Body of pancreas (tissue), 4 donors: Measurements from ENCODE around the gene INHA. TPM values are rescaled to one million over a fixed set of nuclear protein-coding genes. Genes with fewer than 3 reads are reported as not detected.

ENCODE experiments used
- ATAC-seq: fragments of 150-250 bp; one replicate; pipeline ENCODE4 v1.9.1; 2016
- DNase-seq, 4 donors: peaks; one replicate each; pipeline ENCODE4 v3.0.0-alpha.2; 2019
- H3K27ac ChIP-seq, 4 donors: fragments of 200-600 bp; sonication (generic); 1 replicate in 3 of 4; 2 replicates in 1 of 4; pipeline versions ENCODE4 v1.5.1 to v1.6.1; 2016 to 2019; ENCODE audit warnings: mild to moderate bottlenecking in 1 of 4, mixed read lengths in 1 of 4, moderate library complexity in 1 of 4
- H3K27me3 ChIP-seq, 2 donors: fragments of 200-600 bp; sonication (generic); one replicate each; pipeline ENCODE4 v1.6.0; 2016; ENCODE audit warnings: mild to moderate bottlenecking in 1 of 2
- H3K36me3 ChIP-seq, 2 donors: fragments of 200-600 bp; sonication (generic); replicated peaks in 1 of 2; 2 replicates each; pipeline ENCODE4 v1.5.1; 2016; ENCODE audit warnings: low read depth in 2 of 2; ENCODE audit not compliant: insufficient read depth in 1 of 2
- H3K4me1 ChIP-seq: fragments of 200-600 bp; sonication (generic); one replicate; pipeline ENCODE4 v1.6.0; 2016
- H3K4me3 ChIP-seq, 2 donors: fragments of 200-600 bp; sonication (generic); 1 replicate in 1 of 2; 2 replicates in 1 of 2; pipeline ENCODE4 v1.5.1; 2016 to 2019
- H3K9me3 ChIP-seq, 3 donors: fragments of 200-600 bp; sonication (generic); 1 replicate in 2 of 3; 2 replicates in 1 of 3; pipeline ENCODE4 v1.5.1; 2016
- POLR2A ChIP-seq, 3 donors: fragments of 450-650 bp; IDR thresholded peaks; one replicate each; pipeline ENCODE4 v1.6.1; 2016; ENCODE audit warnings: antibody characterized with exemption in 3 of 3, mild to moderate bottlenecking in 2 of 3
- WGBS, 2 donors: methylation state at CpG; one replicate each; pipeline ENCODE4 v1.1.5; 2017; 5-methylcytosine and 5-hydroxymethylcytosine counted together
- intact Hi-C: fragments of 100-400 bp; cut with DNase I; formaldehyde crosslinking; loops from one replicate; pipeline ENCODE4 v1.15.1; 2023
- total RNA-seq, 2 donors: library from RNA; depleted of rRNA; stranded (reverse); fragments of >200 nt; gene quantifications; one replicate each; pipeline ENCODE4 v1.1.0, GENCODE V29; 2016
- TF ChIP-seq, protein P1 (sequence below), 7 experiments: fragments of 450-650 bp in 4 of 7; fragments of 200-600 bp in 3 of 7; sonication (generic) in 3 of 7; IDR thresholded peaks; one replicate each; pipeline ENCODE4 v1.5.1; 2016 to 2019; ENCODE audit warnings: antibody characterized with exemption in 7 of 7

The INHA gene
- total RNA-seq, 2 donors from 2014 or later = 0.66 to 1.6 TPM

DNA sequence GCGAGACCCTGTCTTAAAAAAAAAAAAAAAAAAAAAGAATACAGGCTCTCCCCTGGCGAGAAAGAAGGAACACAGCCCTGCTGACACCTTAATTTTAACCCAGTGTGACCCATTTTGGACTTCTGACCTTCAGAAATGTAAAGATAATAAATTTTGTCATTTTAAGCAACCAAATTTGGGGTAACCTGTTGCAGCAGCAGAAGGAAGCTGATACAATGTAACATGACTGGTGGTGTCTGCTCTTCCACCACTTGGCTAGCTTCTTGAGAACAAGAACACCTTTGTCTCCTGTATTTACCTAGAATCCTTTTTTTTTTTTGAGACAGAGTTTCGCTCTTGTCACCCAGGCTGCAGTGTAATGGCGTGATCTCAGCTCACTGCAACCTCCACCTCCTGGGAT lies 19.0 kb downstream of the INHA start:
- ATAC-seq (no peak), DNase-seq (no peak)
- Histone ChIP-seq H3K36me3 (no peaks in the 10 kb centered on the region), H3K9me3 (no peaks in the 10 kb centered on the region), H3K4me3 (no peak overlapping the region), H3K27ac (no peak overlapping the region), H3K4me1 (peaks cover 1% of the 10 kb centered on the region), H3K27me3 (no peaks in the 10 kb centered on the region)
- WGBS, 2 donors = 66 to 68% methylated on average over 4 of the region's 4 CpGs
- intact Hi-C loops = no loop called here
- no peak for TF ChIP-seq POLR2A (IDR thresholded peaks at IDR 0.05)
- TF ChIP-seq, protein P1, sequence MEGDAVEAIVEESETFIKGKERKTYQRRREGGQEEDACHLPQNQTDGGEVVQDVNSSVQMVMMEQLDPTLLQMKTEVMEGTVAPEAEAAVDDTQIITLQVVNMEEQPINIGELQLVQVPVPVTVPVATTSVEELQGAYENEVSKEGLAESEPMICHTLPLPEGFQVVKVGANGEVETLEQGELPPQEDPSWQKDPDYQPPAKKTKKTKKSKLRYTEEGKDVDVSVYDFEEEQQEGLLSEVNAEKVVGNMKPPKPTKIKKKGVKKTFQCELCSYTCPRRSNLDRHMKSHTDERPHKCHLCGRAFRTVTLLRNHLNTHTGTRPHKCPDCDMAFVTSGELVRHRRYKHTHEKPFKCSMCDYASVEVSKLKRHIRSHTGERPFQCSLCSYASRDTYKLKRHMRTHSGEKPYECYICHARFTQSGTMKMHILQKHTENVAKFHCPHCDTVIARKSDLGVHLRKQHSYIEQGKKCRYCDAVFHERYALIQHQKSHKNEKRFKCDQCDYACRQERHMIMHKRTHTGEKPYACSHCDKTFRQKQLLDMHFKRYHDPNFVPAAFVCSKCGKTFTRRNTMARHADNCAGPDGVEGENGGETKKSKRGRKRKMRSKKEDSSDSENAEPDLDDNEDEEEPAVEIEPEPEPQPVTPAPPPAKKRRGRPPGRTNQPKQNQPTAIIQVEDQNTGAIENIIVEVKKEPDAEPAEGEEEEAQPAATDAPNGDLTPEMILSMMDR (IDR thresholded peaks at IDR 0.05) = no peak

GRCh38 chr2:219592736-219593135 lies 20.6 kb downstream of the INHA start:
- Histone ChIP-seq H3K4me1 (peaks cover 11% of the 10 kb centered on the region), H3K27ac (no peak overlapping the region), H3K4me3 (no peak overlapping the region), H3K36me3 (no peaks in the 10 kb centered on the region), H3K27me3 (no peaks in the 10 kb centered on the region), H3K9me3 (no peaks in the 10 kb centered on the region)
- 81 to 82% methylated on average over 6 of the region's 6 CpGs for WGBS, 2 donors
- DNase-seq (no peak), ATAC-seq (no peak)
- intact Hi-C loops = no loop called here
- TF ChIP-seq, protein P1 (IDR thresholded peaks at IDR 0.05) = no peak
- no peak for TF ChIP-seq POLR2A (IDR thresholded peaks at IDR 0.05)

- no peak overlapping the region for H3K4me3 ChIP-seq
- no peak for DNase-seq
- no peaks in the 10 kb centered on the region for H3K27me3 ChIP-seq
- no peaks in the 10 kb centered on the region for H3K36me3 ChIP-seq
- WGBS, 2 donors = 49 to 82% methylated on average over 2 of the region's 2 CpGs
- H3K27ac ChIP-seq = no peak overlapping the region
- intact Hi-C loops = no loop called here
- peaks cover 12% of the 10 kb centered on the region for H3K4me1 ChIP-seq
- ATAC-seq = no peak
- no peak for TF ChIP-seq POLR2A (IDR thresholded peaks at IDR 0.05)
- TF ChIP-seq, protein P1 (IDR thresholded peaks at IDR 0.05) = no peak
- H3K9me3 ChIP-seq = no peaks in the 10 kb centered on the region
These were observed 21.0 kb downstream of the INHA start for GRCh38 chr2:219593154-219593553.

DNA sequence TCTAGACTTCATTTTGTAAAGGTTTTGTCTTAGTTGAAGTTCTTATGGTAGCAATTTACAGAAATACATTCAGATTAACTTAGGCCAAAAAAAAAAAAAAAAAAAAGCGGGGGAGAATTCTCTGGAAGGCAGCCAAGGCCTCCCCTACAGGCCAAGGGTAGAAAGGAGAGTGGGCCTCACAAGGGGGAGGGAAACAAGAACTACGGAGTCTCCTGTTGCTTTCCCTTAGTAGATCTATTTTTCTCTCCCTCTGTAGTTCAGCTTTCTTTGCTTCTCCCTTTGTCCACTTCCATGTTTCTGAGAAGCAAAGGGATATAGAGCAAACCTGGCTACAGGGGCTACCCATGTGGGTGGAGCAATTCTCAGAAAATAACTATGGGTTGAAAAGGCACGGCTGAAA lies 23.1 kb downstream of the INHA start:
- TF ChIP-seq POLR2A (IDR thresholded peaks at IDR 0.05) = no peak
- TF ChIP-seq, protein P1 (IDR thresholded peaks at IDR 0.05) = no peak
- H3K9me3 ChIP-seq = no peaks in the 10 kb centered on the region
- H3K4me1 ChIP-seq = peaks cover 19% of the 10 kb centered on the region
- no peaks in the 10 kb centered on the region for H3K36me3 ChIP-seq
- DNase-seq = no peak
- H3K4me3 ChIP-seq = no peak overlapping the region
- peak overlapping the region in 1 of 4 donors; percentile 9 for H3K27ac ChIP-seq
- H3K27me3 ChIP-seq = no peaks in the 10 kb centered on the region
- WGBS, 2 donors = 41 to 45% methylated on average over 3 of the region's 3 CpGs
- ATAC-seq = no peak
- intact Hi-C loops = no loop called here

DNA sequence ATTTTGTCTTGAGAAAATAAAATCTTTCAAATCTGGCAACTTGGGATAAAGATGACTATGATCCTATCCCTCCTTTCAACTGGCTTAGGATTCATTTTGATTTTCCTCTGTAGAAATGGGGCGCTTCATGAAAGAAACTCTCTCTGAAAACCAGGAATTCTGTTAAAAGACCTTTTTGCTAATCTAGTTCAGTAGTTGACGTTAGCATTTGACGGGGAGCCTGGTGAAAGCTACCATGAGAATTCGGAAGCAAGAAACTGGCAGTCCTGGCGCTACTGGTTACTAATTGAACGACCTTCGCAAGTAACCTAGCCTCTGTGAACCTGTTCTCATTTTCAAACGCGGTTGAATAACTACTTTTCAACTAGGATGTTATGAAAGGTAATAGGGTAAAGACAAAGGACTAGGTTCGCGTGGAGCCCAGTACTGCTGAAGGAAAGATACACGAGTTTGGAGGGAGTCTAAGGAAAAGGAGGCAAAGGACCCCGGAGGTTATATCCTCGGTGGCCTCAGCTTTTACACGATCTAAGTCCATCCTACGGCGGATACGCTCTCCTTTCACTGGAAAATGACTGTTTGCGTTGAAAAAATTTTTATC lies 24.9 kb downstream of the INHA start:
- WGBS, 2 donors = 4 to 6% methylated on average over 19 of the region's 19 CpGs
- Histone ChIP-seq H3K4me3 (peak overlapping the region; percentile 35 to 49), H3K4me1 (peaks cover 19% of the 10 kb centered on the region), H3K27ac (peak overlapping the region; percentile 84 to 94 (median 88)), H3K36me3 (no peaks in the 10 kb centered on the region), H3K9me3 (no peaks in the 10 kb centered on the region), H3K27me3 (no peaks in the 10 kb centered on the region)
- DNase-seq (peak; percentile 31 to 56 (median 38)), ATAC-seq (peak; percentile 7)
- intact Hi-C loops = no loop called here
- no peak for TF ChIP-seq POLR2A (IDR thresholded peaks at IDR 0.05)
- TF ChIP-seq, protein P1 (IDR thresholded peaks at IDR 0.05) = no peak
